ENCODE data around the gene CBY3.
"Not testable (repeated sequence)": the region's sequence is repeated elsewhere in the genome, so short reads cannot be mapped to it uniquely, and the experiment has no call there.

Gene CBY3

DNA sequence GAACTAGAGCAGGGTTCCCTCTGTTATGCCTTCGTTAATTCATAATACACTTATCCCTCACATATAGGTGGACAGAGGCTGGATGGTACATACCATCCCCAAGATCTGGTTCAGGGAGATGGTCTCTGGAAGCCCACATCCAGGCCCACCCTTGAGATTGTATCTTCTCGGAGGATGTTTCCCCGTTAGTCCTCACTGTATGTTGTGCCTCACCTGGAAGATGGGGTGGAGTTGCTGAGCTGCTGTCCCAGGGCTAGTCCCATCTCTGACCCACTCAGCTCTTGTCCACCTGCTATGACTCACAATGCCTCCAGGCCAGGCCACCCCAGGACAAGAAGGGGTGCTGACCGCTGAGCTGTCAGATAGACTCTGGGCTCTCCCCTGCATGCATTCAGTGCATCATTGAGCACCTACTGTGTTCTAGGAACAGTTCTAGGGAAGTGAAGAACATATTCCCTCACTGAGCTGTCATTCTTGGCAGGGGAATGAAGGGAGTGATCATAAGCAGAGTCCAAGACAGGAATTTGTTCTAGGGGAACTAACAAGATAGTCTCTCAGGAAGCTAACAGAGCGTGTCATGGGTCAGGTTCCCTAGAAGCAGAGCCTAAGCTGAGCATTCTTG lies at the start of gene CBY3:
TSS of gene CBY3 (minus strand) at position 255 of the 622 bp plus-strand sequence. CDS start at position 139, 116 bp downstream.
- no peak for DNase-seq

DNA sequence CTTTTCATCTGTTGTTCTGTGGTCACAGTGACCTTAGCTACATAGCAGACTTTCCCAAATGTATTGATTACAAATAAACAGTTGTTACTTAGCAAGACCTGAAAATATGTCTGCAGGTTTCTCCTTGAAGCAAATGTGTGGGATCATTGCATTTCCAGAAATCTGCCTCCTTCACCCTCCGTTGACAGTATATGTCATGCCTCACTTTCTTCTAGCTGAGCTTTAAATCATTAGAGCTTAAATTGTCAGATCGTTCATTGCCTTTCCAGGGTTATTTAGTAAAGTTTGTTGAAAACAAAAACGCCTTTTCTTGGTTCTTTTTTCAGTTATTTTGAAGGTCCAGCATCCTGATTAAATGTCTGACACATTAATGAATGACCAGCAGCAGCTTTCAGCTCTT lies 49.5 kb upstream of the CBY3 start:
- no peak for DNase-seq

DNA sequence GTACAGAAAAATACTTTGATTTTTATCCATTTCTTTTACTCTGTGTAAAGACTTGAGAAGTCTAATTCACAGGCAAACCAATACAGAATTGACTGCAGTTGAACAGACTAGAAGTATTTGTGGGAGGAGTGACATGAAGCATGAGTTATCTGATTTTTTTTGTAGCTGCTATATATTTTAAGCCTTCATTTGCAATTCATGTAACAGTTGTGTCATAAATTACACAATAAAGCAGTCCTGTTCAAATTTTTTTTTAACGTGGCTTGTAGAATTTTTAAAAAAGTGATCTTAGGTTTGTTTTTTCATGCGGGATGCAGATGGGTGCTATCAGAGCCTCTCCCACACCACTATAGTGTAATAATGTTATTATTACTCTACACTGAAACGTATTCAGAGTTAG lies 48.9 kb upstream of the CBY3 start:
- DNase-seq, result no peak

DNA sequence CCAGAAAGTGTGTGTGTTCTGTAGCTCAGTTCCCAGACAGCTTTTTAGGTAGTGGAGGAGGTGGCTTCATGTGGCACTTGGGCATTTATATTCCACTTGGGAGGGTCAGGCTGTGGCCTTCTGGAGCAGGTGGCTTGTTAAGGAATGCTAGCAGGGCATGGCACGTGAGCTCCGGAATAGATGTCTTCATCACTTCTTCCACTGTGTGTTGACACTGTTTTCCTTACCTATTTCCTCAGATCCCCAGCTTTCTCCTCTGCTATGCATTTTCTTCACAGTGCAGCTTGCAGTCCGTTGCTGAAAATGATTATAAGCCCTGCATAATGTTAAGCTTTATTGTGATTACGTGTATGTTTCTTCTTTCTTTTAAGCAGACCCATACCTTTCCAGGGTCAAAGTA lies 48.5 kb upstream of the CBY3 start:
- DNase-seq, result no peak

DNA sequence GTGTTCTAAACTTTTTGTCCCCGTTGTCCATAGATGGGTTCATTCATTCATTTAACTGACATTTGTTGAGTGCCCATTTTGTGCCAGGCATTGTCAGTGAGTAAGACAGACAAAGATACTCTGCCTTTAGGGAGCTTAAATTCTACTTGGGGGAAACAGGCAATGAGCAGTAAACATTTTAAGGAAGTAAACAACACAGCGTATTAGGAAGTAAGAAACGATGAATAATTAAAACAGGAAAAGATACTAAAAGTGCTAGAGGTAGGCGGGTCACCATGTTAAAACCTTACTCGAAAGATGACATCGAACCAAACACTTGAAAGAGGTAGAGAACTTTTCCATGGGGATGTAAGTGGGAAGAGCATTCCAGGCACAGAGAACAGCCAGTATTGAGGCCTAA lies 46.3 kb upstream of the CBY3 start:
- no peak for DNase-seq

DNA sequence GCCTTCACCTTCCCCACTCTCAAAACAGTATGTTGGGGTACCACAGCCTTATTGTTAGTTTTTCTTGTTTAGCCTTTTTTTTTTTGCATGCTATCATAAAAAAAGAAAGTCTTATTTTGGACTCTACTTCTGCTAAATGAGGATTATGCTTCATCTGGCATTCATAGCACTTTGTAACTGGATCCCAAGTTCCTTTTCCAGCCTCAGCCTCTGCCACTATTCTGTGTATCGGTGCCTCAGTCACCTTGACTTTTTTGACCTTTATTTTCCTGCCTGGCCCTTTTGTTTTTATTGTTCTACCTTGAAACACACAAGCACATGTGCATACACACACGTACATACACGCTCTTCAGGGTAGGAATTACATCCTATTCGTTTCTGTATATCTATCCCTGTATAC lies 43.3 kb upstream of the CBY3 start:
- DNase-seq, result no peak

DNA sequence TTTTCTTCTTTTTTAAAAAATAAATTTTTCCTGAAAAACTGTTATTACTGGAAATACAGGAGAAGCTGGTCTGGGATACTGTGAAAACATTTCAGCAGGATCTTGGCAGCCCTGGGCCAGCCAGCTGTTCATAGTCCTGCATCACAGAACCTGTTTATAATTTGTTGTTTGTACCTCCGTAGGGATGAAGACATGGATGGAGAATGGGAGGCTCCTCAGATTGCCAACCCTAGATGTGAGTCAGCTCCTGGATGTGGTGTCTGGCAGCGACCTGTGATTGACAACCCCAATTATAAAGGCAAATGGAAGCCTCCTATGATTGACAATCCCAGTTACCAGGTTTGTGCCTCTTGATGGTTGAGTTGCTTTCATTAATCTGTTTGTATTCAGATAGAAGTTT lies 39.4 kb upstream of the CBY3 start:
- no peak for DNase-seq

DNA sequence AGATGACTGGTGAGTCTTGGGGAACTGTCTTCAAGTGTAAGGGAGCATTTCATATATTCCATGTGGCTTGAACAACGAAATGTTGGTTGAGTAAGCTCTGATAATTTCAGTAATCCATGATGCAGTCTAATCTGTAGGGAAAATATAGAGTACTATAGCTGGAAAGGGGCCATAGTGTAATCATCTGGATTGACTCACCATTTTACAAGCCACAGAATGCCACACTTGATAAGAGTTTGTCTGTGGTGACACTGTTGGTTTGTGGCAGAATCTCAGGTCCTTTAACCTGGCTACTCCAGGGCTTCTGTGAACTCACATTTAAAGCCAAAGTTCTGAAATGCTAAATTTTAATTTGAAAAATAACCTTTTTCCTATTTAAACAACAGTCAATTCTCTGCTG lies 35.5 kb upstream of the CBY3 start:
- DNase-seq, result no peak

DNA sequence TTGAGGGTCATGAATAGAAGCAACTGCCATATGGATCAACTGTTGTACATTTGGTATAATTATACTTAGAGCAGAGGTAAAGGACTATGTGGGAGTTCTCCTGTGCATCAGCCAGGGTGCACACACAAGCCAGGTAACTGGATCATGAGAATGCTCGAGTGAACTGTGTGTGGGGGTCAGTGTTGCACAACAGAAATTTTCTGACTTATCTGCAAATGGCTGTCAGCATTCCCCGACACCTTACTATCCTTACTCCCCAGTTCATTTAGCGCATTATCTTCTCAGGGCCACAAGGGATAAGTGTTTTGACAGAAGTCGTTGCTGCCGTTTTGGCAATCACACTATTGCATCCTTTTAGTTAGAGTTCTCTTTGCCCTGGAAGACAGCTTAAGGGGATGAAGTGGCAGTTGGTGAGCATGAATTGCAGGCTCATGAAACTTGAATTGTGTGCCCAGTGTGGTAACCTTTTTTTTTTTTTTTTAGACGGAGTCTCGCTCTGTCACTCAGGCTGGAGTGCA lies 19.6 kb upstream of the CBY3 start:
- no peak for DNase-seq

DNA sequence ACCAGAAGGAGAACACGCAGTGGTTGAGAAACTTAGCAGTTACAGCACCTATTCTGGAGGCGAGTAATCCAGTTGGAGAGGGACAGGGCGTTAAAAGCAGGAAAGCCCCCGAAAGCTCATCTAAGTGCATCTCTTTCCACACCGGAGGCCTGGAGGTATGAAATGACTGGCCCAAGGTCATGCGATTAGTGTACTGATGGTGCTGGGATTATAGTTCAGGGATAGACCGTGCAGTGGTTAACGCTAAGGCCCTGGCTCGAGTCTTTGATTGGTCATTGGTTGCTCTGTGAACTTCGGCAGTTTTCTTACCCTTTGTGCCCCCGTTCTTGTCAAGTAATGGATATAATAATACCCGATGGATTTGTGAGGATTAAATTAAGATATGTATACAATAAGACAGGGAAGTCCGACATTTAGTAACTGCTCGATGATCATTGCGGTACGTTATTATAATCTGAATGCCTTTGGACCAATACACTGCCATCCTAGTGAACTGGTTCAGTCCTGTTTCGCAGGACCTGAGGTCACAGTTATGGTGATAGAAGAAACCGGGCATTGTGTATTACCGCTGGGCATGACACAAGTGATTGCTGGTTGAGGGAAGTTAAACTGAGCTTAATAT lies 18.9 kb upstream of the CBY3 start:
- DNase-seq, result peak; percentile 19 to 30

DNA sequence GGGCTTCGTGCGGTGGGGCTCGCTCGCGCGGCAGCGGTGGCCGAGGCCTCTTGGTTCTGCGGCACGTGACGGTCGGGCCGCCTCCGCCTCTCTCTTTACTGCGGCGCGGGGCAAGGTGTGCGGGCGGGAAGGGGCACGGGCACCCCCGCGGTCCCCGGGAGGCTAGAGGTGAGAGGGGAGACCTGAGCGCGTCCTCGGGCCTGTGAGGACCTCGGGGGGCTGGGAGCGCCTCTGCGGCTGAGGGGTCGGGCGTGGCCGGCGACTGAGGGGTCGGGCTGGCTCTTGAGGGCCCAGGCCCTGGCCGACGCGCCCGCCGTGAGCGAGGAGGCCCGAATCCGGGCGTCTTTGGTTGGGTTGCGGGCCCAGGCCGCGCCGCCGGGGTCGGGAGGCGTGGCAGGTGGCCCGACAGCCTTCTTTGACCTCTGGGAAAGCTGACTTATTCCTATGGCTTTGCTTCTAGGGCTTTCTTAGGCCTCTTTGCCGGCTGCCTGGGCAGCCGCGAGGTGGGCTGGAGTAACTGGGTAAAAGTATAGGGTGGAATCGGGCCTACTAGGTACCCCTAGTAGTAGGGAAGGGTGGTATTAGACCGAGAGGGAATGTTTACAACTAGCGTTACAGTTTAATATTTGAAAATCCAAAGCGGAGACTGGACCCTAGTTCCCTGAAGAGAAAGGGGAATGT lies 18.2 kb upstream of the CBY3 start, which contains the start of gene CANX:
TSS of gene CANX (plus strand) at position 33 of the 681 bp plus-strand sequence. CDS start 6,715 bp downstream, outside the sequence.
- no peak for DNase-seq

DNA sequence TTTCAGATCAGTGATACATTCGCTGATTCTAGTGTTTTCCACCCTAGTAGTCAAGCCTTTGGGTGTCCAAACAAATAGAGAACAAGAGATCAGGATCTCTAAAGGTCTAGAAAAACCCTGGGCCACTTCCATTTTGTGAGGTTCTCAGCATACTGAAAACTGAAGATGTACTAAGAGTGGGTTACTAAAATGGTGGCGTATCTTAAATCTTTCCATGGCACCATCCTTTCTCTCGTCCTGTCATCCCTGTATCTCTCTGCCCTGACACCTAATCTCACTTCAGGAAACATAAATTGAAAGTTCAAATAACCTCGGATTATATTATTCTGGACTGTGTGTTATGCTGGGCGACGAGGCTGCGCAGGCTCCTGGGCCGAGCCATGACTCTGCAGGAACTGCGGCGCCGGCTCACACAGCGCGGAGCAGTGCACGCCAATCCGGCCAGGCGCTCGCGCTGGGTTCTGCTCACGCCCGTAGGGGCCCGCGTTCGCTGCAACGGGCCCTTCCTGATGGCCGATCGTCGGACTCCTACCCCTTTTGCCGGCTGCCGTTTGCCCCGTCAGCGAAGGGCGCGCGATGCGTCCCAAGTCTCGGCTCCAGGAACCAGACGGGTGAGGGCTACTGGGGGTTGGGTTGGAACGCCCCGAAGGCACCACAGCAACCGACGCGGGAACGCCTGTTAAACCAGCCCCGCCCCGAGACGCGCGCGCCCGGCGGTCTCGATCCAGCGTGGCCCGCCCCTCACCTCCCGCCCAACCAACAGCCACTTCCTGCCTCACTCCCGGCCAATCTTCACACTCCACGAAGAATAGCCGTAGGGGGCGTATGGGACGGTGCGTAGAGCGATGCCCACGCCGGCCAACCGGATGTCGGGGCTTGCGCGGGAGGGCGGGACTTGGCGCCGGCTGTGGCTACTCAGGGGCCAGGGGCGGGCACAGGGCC lies 17.4 kb upstream of the CBY3 start:
- DNase-seq, result peak; percentile 99 to 100

DNA sequence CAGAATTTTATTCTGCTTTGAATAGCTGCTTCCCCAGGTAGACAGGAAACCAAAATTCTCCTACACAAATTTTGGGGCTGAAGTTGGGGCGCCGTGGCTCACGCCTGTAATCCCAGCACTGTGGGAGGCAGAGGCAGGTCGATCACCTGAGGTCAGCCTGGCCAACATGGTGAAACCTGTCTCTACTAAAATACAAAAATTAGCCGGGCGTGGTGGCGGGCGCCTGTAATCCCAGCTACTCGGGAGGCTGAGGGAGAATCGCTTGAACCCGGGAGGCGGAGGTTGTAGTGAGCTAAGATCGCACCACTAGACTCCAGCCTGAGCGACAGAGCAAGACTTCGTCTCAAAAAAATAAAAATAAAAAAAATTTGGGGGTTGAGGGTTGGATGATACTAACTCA lies 16.7 kb upstream of the CBY3 start:
- not testable (repeated sequence) for DNase-seq

DNA sequence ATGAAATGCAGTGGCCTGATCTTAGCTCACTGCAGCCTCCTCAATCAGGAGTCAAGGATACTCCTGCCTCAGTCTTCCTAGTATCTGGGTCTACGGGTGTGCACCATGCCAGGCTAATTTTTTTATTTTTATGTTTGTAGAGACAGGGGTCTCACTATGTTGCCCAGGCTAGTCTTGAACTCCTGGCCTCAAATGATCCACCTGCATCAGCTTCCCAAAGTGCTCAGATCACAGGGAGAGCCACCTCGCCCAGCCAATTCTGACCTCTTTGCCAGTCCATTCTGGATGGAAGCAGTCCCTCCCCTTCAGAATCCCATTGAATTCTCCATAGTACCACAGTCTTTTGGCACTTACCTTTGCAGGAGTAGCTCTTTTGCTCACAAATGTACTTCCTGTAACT lies 16.3 kb upstream of the CBY3 start:
- no peak for DNase-seq

DNA sequence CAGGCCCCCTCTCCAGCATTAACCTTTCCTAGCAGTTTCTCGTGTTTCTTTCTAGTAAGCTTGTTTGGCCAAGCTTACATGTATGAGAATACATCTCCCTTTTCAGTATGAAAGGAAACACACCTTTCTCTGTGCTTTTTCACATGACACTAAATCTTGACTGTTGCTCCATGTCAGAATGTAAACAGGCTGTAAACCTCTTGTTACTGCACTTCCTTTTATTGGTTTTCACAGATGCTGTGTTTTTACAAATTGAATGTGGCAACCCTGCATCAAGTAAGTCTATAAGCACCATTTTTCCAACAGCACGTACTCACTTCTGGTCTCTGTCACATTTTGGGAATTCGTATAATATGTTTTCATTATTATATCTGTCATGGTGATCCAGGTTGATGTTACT lies 15.8 kb upstream of the CBY3 start:
- no peak for DNase-seq

DNA sequence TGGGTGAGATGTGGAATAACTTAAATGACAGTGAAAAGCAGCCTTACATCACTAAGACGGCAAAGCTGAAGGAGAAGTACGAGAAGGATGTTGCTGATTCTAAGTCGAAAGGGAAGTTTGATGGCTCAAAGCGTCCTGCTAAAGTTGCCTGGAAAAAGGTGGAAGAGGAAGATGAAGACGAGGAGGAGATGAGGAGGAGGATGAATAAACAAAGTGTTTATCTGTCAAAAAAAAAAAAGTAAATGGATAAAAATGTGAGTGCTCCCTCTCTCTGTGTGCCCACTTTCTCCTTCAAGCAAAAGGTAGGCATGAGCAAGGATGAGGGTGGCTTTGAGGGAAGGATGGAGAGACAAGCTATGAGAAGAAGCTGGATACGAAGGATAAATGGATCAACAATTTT lies 13.7 kb upstream of the CBY3 start:
- no peak for DNase-seq

DNA sequence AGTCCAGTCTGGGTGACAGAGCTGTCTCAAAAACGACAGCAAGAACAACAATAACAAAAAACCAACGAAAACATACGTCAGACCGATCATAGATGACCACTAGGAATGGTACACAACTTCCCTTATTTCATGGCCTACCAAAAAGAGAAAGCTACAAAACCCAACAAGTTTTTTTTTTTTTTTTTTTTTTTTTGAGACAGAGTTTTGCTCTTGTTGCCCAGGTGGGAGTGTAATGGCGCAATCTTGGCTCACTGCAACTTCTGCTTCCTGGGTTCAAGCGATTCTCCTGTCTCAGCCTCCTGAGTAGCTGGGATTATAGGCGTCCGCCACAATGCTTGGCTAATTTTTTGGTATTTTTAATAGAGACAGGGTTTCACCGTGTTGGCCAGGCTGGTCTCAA lies 8.4 kb upstream of the CBY3 start:
- DNase-seq, result not testable (repeated sequence)

DNA sequence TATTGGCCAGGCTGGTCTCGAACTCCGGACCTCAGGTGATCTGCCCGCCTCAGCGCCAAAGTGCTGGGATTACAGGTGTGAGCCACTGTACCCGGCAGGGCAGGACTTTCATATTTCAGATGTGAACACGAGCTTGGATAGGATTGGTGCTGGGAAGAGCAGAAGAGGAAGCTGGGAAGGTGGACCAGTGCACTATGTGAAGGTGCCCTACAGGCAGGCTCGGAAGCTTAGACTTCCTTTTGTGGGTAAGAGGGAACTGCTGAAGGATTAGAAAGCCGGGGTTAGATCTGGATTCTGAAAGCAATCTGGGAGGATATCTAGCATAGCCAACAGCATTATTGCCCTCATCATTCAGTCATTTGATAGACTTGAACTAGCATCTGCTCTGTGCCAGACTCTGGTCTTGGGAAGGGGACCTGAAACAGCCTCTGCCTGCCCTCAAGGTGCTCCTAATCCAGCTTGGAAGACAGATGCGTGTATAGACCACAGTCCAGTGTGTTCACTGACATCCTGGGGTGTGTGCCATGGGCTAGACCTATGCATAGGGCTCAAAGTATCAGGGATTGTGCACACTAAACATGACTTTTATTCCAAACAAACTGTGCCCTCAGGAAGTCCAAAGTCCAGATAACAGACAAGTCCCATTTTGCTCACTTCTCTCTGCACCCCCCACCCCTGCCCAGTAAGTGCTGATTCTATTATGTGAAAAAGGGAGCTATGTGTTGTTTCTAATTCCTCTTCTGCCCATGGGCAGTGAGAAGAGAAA lies 637 bp downstream of the CBY3 start:
- DNase-seq, result no peak

DNA sequence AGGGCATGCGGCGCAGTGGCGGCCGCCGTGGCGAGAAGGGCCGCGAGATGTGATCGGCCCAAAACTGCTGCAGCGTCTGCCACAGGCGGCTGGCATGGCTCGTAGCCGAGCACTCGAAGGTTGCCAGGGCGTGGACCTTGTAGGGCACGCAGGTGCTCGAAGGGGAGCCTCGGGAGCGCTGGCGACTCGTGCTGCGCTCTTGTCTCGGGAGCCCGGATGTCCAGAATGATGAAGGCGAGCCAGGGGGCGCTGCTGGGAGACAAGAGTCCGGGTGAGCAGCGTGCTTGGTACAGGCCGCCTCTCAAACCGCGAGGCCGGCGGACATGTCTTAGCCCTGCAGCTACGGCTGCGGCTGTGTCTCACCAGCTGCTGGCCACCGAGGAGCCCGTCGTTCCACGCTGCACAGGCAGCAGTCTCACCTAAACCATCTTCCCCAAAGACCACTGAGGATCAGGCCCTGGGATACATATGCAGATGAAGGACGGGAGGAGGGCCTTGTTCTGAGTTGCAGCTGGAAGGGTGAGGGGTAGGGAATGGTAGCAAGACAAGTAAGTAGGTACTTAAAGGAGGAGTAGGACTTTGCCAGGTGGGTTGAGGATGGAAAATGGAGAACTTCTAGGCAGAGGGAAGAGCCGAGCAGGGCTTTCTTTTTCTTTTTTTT lies 1.7 kb downstream of the CBY3 start:
- DNase-seq, result peak; percentile 72 to 83

DNA sequence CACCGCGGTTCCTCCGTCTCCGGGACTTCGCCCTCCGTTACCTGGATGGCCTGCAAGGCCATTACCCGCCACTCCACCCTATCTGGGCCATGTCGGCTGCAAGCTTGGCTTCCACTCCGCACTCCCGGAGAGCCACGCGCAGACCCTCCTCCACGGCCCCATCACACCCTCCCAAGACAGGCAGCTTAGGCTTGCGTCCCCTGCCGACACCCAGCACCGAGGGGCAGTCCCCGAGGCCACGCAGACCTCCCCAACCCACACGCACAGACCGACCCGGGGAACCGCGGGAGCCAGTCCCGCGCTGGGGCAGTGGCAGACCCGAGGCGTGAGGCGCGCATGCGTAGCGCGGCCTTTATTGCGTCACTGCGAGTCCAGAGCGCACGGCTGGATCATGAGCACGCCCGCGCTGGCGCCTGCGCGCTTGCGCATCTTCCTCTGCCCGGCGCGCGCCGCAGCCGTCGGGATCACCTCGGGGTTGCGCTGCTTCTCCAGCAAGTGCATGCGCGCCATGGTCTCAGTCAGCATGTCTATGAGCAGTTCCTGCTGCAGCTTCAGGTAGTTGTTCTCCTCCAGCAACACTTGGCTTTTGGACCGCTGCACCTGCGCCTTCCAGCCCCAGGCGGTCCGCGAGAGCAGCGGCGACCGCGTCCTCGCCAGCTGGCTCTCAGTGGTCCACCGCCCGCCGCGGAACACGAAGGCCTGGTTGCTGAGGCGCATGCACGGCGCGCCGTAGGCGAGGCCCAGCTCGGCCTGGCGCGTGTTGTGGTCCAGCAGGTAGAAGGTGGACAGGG lies 2.4 kb downstream of the CBY3 start:
- peak; percentile 94 to 95 for DNase-seq

DNA sequence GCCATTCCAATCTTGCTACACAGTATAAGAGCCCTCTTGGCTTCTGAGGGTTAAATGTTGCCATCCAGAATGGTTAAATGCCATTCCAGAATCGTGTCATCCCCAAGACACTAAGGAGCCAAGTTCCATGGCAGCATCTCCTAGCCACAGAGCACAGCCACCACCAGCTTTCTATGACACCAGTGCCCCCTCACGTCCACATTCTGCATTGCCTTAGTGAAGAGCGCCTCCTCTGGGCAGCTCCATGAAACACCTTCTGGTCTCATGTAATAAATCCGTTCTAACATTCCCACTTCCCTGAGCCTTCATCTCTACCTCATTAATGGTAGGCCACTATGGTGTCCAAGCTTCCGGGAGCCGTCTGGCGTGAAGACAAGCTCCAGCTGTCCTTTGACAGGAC lies 12.4 kb downstream of the CBY3 start:
- DNase-seq, result peak; percentile 29 to 55
